Testis (tissue), 2 donors: ENCODE measurements around the gene PPP1R37.

Source experiments
- CTCF ChIP-seq, 3 experiments: fragments of 450-650 bp in 2 of 3; fragments of 200-600 bp in 1 of 3; sonication (generic) in 1 of 3; IDR thresholded peaks; one replicate each; pipeline ENCODE4 v1.5.1; 2016 to 2019; ENCODE audit warnings: antibody characterized with exemption in 3 of 3, mild to moderate bottlenecking in 2 of 3, moderate library complexity in 1 of 3
- POLR2A ChIP-seq: fragments of 450-650 bp; IDR thresholded peaks from one replicate; pipeline ENCODE4 v1.6.1; 2017; ENCODE audit warnings: antibody characterized with exemption, mild to moderate bottlenecking, moderate library complexity

GRCh38 chr19:45086480-45086879 is 6.5 kb upstream of the PPP1R37 start:
- TF ChIP-seq CTCF (IDR thresholded peaks at IDR 0.05) (no peak), POLR2A (no peak)
